Brain microvascular endothelial cell (primary cell): ENCODE results near the gene LRRC32.

Experiments used
- DNase-seq: peaks from one replicate; pipeline ENCODE4 v3.0.0-alpha.2; 2020
- H3K27ac ChIP-seq: fragments of 250-450 bp; sonication (Bioruptor Pico); 2 replicates; pipeline ENCODE4 v1.5.1; 2020; ENCODE audit warnings: mild to moderate bottlenecking, moderate library complexity
- H3K27me3 ChIP-seq: fragments of 250-450 bp; sonication (Bioruptor Pico); replicated peaks from 2 replicates; pipeline ENCODE4 v1.5.1; 2020; ENCODE audit warnings: mild to moderate bottlenecking
- H3K36me3 ChIP-seq: fragments of 250-450 bp; sonication (Bioruptor Pico); replicated peaks from 2 replicates; pipeline ENCODE4 v1.5.1; 2020; ENCODE audit warnings: mild to moderate bottlenecking
- H3K4me3 ChIP-seq: 2 replicates; pipeline ENCODE4 v1.5.1; 2011; ENCODE audit warnings: low read depth, mild to moderate bottlenecking, control low read depth, low read length, moderate library complexity
- CTCF ChIP-seq: IDR thresholded peaks from 2 replicates; pipeline ENCODE4 v1.5.1; 2011; ENCODE audit warnings: low read depth, mild to moderate bottlenecking, moderate library complexity, low read length, control low read depth, inconsistent platforms; ENCODE audit errors: missing control alignments
- in situ Hi-C: cut with HindIII; loops from 2 replicates; pipeline ENCODE4 v1.10.0; 2017; ENCODE audit warnings: low sequenced_read_pairs, low pct_ligation_motif_present

The LRRC32 gene

GRCh38 chr11:76655501-76656049 is 15.0 kb downstream of the LRRC32 start:
- Histone ChIP-seq H3K36me3 (peaks cover 18% of the 10 kb centered on the region), H3K27me3 (no peaks in the 10 kb centered on the region), H3K27ac (no peak overlapping the region), H3K4me3 (no peak overlapping the region)
- no peak for TF ChIP-seq CTCF
- in situ Hi-C loops, result no loop called here
- no peak for DNase-seq

- TF ChIP-seq CTCF, result no peak
- Histone ChIP-seq H3K27ac (no peak overlapping the region), H3K27me3 (no peaks in the 10 kb centered on the region), H3K36me3 (peaks cover 14% of the 10 kb centered on the region), H3K4me3 (no peak overlapping the region)
- in situ Hi-C loops, result no loop called here
- DNase-seq, result no peak
These were observed 15.6 kb downstream of the LRRC32 start for GRCh38 chr11:76654980-76655379.

- Histone ChIP-seq H3K36me3 (peaks cover 8% of the 10 kb centered on the region), H3K4me3 (no peak overlapping the region), H3K27ac (peak overlapping the region; percentile 26), H3K27me3 (no peaks in the 10 kb centered on the region)
- in situ Hi-C loops, result no loop called here
- peak; percentile 75 for DNase-seq
- no peak for TF ChIP-seq CTCF
These were observed 16.2 kb downstream of the LRRC32 start for GRCh38 chr11:76654298-76654851.

- no peak overlapping the region for H3K4me3 ChIP-seq
- in situ Hi-C loops, result no loop called here
- H3K36me3 ChIP-seq, result peaks cover 4% of the 10 kb centered on the region
- DNase-seq, result no peak
- no peak for TF ChIP-seq CTCF
- H3K27ac ChIP-seq, result peak overlapping the region; percentile 26
- H3K27me3 ChIP-seq, result no peaks in the 10 kb centered on the region
These were observed 16.8 kb downstream of the LRRC32 start for GRCh38 chr11:76653674-76654284.

- H3K4me3 ChIP-seq, result no peak overlapping the region
- DNase-seq, result no peak
- peaks cover 4% of the 10 kb centered on the region for H3K36me3 ChIP-seq
- H3K27me3 ChIP-seq, result no peaks in the 10 kb centered on the region
- no peak overlapping the region for H3K27ac ChIP-seq
- in situ Hi-C loops, result no loop called here
- no peak for TF ChIP-seq CTCF
These were observed 17.4 kb downstream of the LRRC32 start for GRCh38 chr11:76653012-76653673.
